Activated naive CD4-positive, alpha-beta T cell treated with anti-CD3 and anti-CD28 coated beads, Interleukin-2, amount 50 U/mL, for 72 hours (primary cell): ENCODE results near the gene RAD51B. TPM values are rescaled to one million over a fixed set of nuclear protein-coding genes. Genes with fewer than 3 reads are reported as not detected.

ENCODE experiments used
- ATAC-seq, 2 donors: fragments of 150-1000 bp; cut with Tn5 transposase; 2 replicates each; pipeline ENCODE4 v1.10.0; 2021; ENCODE audit warnings: mild to moderate bottlenecking in 2 of 2, moderate library complexity in 2 of 2
- DNase-seq, 2 donors: peaks; one replicate each; pipeline ENCODE4 v3.0.0; 2021 to 2022; ENCODE audit warnings: low spot score in 2 of 2
- H3K27ac Mint-ChIP-seq, 2 donors: one replicate each; pipeline ENCODE4 v1.8.0; 2022; ENCODE audit warnings: mild to moderate bottlenecking in 2 of 2, mixed read lengths in 2 of 2
- H3K36me3 Mint-ChIP-seq, 2 donors: one replicate each; pipeline ENCODE4 v1.8.0; 2022; ENCODE audit warnings: mixed read lengths in 2 of 2
- H3K9me3 Mint-ChIP-seq, 2 donors: one replicate each; pipeline ENCODE4 v1.8.0; 2022; ENCODE audit warnings: mixed read lengths in 2 of 2
- total RNA-seq, 2 donors: library from RNA; stranded (reverse); gene quantifications; one replicate each; pipeline ENCODE4 v1.2.3, GENCODE V29; 2022

Gene RAD51B
- total RNA-seq, 2 donors from 2014 or later: 36.5 to 53.0 TPM

DNA sequence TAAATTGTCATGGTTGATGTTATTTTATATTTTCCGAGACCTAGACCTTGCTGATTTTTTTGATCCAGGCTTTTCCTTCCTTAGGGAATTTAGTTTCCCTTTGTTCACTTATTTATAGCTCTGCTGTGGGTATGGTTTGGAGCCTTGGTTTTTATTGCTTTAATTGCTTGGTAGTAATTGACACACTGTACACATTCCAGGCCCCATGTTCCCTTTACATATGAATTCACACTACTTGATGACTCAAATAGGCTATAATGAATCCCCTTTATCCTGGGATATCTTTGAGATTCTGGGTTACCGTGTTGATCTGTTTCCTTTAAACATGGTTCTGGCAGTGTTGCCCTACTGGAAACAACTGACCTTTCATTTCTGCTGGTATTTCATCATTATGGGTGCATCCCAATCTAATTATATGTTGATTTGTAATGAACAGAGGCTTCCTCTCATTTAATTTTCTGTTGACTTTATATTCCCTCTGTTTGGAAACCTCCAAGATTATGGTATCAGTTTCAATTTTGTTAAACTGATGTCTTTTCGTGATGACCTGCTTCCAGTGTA is 424.0 kb downstream of the RAD51B start:
- H3K9me3 Mint-ChIP-seq: no peaks in the 10 kb centered on the region
- no peaks in the 10 kb centered on the region for H3K36me3 Mint-ChIP-seq
- ATAC-seq (no peak), DNase-seq (no peak)
- H3K27ac Mint-ChIP-seq: no peak overlapping the region

- H3K9me3 Mint-ChIP-seq: no peaks in the 10 kb centered on the region
- ATAC-seq (no peak), DNase-seq (no peak)
- H3K36me3 Mint-ChIP-seq: no peaks in the 10 kb centered on the region
- no peak overlapping the region for H3K27ac Mint-ChIP-seq
Observed at GRCh38 chr14:68244262-68244980, 424.8 kb downstream of the RAD51B start.

DNA sequence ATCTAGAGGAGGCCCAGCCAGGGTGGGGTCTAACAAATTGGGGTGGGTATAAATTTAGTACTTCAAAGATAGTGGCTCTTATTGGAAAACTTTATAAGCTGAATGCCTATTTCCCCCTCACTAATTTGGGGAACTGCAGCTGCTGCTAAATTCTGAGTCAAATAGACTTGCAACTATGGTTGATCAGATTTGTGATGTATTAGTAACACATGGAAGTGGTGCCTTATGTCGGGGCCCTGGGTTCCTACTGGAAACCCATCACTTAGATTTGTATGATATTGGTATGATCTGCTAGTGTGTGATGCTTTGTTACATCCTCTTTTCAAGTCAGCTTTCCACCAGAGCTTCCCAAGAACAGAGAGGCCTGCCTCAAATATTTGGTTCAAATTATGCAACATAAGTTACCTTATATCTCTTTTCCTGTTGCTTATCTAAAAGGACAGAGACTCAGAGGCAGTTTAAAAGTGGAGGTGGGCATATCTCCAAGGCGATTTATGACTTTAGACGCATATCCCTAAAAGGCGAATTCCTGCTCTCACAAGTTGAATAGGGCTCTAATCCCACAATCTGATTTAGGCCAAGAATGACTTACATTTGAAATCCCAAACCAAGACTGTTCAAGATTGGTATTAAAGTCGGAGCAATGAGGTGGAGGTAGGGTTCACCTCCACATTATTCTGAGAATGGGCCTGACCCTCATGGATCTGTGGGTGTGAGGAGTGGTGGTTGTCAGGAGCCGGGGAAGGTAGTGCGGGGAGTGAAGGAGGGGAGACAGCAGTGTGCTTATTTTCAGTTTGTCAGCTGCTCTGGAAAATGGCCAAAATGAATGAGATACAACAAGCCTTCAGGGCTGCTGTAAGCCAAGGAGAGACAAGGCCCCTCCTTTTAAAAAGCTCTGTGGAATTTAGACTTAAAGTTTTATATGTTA is 425.8 kb downstream of the RAD51B start:
- no peaks in the 10 kb centered on the region for H3K36me3 Mint-ChIP-seq
- no peaks in the 10 kb centered on the region for H3K9me3 Mint-ChIP-seq
- DNase-seq (no peak), ATAC-seq (no peak)
- no peak overlapping the region for H3K27ac Mint-ChIP-seq

- no peaks in the 10 kb centered on the region for H3K9me3 Mint-ChIP-seq
- no peaks in the 10 kb centered on the region for H3K36me3 Mint-ChIP-seq
- ATAC-seq (no peak), DNase-seq (no peak)
- H3K27ac Mint-ChIP-seq: no peak overlapping the region
Observed at GRCh38 chr14:68246074-68246785, 426.7 kb downstream of the RAD51B start.

DNA sequence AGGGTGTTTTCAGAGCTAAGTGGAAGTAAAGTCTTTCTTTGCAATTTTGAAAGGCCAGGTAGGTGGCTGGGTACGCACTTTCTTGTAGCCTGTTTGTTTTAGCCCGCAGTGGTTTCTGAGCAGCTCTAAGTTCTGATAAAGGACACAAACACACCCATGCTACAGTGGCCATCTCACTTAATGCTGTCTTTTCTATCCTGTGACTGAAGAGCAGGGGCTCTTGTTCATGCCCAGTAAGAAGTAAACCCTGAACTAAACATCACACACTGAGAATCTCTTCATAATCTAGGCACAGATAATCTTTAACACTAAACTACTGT is 427.2 kb downstream of the RAD51B start:
- DNase-seq (no peak), ATAC-seq (no peak)
- H3K9me3 Mint-ChIP-seq: no peaks in the 10 kb centered on the region
- no peaks in the 10 kb centered on the region for H3K36me3 Mint-ChIP-seq
- H3K27ac Mint-ChIP-seq: no peak overlapping the region

DNA sequence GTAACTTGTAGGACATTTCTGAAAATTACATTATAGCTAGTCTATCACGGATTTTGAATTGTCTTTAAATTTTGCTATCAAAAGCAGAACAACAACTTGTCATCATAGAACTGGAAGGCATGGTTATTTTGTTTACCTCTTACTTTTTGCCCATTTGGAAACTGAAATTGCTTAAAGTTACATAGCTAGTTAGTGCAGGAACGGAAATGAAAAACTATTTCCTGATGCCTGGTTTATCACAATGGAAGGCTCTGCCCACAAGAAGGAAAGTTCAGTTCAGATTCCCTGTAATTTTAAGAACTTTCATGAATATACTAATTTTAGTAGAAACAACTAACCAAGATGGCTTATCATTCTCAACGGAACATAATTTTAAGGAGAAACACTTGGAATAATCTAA is 427.7 kb downstream of the RAD51B start:
- Mint-ChIP-seq H3K36me3 (no peaks in the 10 kb centered on the region), H3K9me3 (no peaks in the 10 kb centered on the region), H3K27ac (no peak overlapping the region)
- ATAC-seq: no peak
- no peak for DNase-seq

DNA sequence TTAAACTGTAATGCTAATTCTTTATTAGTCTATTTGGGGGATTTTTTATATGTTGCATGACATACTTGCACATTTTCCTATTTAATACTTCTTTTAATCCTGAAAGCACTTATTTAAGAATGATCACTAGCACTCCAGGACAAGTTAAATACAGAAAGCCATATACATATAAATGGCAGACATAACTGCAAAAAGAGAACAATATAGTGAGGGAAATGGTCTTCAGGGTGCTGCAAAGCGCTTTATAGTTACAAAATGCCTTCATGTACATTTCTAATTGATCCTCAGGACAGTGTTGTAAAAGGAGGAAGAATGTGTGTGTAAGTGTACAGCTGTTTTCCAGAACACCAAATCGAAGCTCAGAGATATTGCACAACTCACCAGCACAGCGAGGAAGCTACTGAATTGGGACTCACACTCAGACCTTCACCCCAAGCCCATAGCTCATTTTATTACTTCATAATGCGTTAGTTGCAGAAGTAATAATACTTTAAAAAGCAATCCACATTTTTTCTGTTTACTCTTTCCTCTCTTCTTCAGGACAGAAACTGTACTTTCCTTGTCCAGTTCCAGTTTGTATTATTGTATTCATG is 428.2 kb downstream of the RAD51B start:
- DNase-seq (no peak), ATAC-seq (no peak)
- Mint-ChIP-seq H3K9me3 (no peaks in the 10 kb centered on the region), H3K36me3 (no peaks in the 10 kb centered on the region), H3K27ac (no peak overlapping the region)

DNA sequence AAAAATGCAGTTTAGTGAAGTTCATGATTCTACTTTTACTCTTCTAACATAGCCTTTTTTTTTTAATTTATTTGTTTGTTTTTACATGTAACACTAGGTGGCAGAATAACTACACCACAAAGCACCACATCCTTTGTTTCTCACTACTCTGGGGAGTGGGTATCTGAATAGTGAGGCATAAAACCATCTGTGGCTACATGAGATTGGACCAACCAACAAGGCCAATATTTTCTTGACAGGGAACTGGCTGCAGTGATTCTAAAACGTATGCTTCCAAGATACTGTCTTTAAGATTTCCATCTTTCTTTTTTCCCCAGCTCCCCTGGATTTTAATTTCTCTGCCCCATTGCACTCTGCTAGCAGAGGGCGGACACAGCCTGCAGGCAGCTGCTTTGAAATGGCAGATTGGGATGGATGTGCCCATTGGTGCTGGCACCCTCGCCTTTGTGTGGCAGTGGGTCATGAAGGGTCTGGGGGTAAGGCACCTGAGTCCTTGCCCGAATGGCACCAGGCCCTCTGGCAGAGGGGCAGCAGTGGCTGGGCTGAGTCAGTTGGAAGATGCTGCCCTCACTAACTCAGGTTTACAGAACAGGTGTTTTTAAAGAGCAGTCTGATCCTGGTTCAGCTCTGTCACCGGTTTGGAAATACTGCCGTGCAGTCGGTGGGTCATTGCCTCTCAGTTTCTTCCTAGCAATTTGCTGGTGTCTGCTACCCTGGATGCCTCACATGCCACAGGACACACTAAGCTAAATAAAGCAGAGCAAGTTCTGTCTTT is 429.1 kb downstream of the RAD51B start:
- no peaks in the 10 kb centered on the region for H3K36me3 Mint-ChIP-seq
- ATAC-seq (peak; percentile 65 to 71), DNase-seq (no peak)
- no peak overlapping the region for H3K27ac Mint-ChIP-seq
- no peaks in the 10 kb centered on the region for H3K9me3 Mint-ChIP-seq

- Mint-ChIP-seq H3K36me3 (no peaks in the 10 kb centered on the region), H3K9me3 (no peaks in the 10 kb centered on the region), H3K27ac (peak overlapping the region in 1 of 2 donors; percentile 1)
- no peak for DNase-seq
- peak; percentile 36 to 56 for ATAC-seq
Observed at GRCh38 chr14:68249661-68250451, 430.3 kb downstream of the RAD51B start.

GRCh38 chr14:68250927-68251768 is 431.6 kb downstream of the RAD51B start:
- peak overlapping the region in 1 of 2 donors; percentile 41 for H3K27ac Mint-ChIP-seq
- ATAC-seq: peak; percentile 11 to 46
- DNase-seq: no peak
- no peaks in the 10 kb centered on the region for H3K36me3 Mint-ChIP-seq
- no peaks in the 10 kb centered on the region for H3K9me3 Mint-ChIP-seq

- Mint-ChIP-seq H3K27ac (no peak overlapping the region), H3K36me3 (no peaks in the 10 kb centered on the region), H3K9me3 (no peaks in the 10 kb centered on the region)
- DNase-seq: no peak
- ATAC-seq: peak; percentile 22 to 34
Observed at GRCh38 chr14:68251769-68252100, 432.2 kb downstream of the RAD51B start.

DNA sequence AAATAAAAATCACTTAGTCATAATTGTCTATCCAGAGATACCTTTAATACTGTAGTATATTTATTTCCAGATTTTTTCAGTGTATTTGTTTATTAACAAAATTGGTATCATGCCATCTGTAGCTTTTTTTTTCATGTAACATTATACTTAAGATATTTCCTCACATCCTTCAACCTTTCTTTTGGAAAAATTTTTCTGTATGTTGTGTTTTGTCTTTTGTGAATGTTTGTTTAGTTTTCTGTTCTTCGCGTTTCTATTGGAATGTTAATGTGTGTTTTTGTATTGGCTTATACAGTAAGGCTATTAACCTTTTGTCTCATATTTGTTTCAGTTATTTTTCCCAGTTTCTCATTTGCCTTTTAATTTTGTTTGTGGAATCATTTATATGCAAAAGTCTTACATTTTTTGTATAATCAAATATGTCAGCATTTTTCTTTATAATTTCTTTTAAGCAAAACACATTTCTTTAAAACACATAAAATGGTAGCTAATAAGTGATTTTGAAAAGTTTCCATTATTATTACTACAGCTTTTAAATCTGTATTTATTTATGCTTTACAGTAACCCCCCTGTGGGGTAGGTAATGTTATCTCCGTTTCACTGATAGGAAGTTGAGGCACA is 433.7 kb downstream of the RAD51B start:
- Mint-ChIP-seq H3K27ac (no peak overlapping the region), H3K36me3 (no peaks in the 10 kb centered on the region), H3K9me3 (no peaks in the 10 kb centered on the region)
- ATAC-seq (no peak), DNase-seq (no peak)

GRCh38 chr14:68253878-68254528 is 434.4 kb downstream of the RAD51B start:
- Mint-ChIP-seq H3K36me3 (peaks cover 0 to 7% of the 10 kb centered on the region in 2 donors), H3K27ac (no peak overlapping the region), H3K9me3 (no peaks in the 10 kb centered on the region)
- ATAC-seq: no peak
- no peak for DNase-seq
